Activated CD4-positive, alpha-beta T cell treated with anti-CD3 and anti-CD28 coated beads, Interleukin-2, amount 50 U/mL, for 4 hours (primary cell): ENCODE results near the gene FOSB.

Source experiments
- DNase-seq, 2 experiments: peaks; one replicate each; pipeline ENCODE4 v3.0.0-alpha.2; 2020

The FOSB gene

GRCh38 chr19:45442778-45443461, 24.9 kb upstream of the FOSB start:
- DNase-seq = no peak

- no peak for DNase-seq
Observed at GRCh38 chr19:45443462-45444317, 24.1 kb upstream of the FOSB start.

DNA sequence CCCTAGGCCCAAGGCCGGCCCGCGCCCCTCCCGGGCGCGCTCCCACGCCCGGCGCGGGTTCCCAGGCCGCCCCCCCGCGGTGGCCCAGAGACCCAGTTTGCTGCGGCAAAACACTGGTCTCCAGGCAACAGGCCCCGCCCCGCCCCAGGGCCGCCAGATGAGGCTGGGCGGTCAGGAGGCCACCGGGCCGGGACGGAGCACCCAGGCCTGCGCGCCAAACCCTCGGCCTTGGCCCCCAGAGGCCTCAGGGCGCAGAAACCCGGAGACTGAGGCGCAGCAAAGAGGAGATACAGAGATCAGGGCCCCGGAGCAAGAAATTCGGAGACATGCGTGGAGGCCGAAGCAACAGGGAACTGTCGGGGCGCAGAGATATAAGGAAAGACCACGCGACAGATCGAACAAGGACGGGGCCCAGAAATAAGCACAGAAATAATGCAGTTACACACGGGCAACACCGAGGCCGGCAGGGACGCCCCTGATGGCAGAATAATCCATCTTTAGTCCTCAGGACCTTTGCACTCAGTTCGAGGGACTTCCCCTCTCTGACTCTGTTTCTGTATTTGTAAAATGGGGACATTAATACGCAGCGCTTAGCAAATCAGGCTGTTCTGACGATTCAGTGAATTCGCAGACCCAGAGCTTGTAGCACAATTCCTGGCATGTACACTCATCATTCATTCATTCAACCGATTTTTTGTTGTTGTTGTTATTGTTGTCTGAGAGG, 23.3 kb upstream of the FOSB start:
- DNase-seq = peak; percentile 56 to 57

GRCh38 chr19:45445139-45445538, 22.7 kb upstream of the FOSB start:
- DNase-seq = no peak

- DNase-seq = no peak
Observed at GRCh38 chr19:45446295-45446694, 21.5 kb upstream of the FOSB start.

DNA sequence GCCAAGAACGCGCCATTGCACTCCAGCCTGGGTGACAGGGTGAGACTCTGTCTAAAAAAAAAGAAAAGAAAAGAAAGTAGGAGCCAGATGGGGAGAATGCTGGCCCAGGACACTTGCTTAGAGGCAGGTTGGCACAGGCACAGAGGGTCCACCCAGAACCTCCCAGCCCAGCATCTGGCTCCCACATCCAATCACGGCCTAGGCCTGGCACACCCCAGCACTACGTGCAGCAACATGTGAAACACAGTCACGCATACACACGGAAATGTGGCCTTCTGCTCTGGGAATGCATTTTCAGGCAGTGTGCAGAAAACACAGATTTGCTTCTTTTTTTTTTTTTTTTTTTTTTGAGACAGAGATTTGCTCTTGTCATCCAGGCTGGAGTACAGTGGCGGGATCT, 20.9 kb upstream of the FOSB start:
- no peak for DNase-seq

- DNase-seq = no peak
Observed at GRCh38 chr19:45448425-45448756, 19.4 kb upstream of the FOSB start.

- DNase-seq = no peak
Observed at GRCh38 chr19:45448887-45449299, 18.9 kb upstream of the FOSB start.

- no peak for DNase-seq
Observed at GRCh38 chr19:45450012-45450333, 17.8 kb upstream of the FOSB start.

- no peak for DNase-seq
Observed at GRCh38 chr19:45451131-45451849, 16.5 kb upstream of the FOSB start.

DNA sequence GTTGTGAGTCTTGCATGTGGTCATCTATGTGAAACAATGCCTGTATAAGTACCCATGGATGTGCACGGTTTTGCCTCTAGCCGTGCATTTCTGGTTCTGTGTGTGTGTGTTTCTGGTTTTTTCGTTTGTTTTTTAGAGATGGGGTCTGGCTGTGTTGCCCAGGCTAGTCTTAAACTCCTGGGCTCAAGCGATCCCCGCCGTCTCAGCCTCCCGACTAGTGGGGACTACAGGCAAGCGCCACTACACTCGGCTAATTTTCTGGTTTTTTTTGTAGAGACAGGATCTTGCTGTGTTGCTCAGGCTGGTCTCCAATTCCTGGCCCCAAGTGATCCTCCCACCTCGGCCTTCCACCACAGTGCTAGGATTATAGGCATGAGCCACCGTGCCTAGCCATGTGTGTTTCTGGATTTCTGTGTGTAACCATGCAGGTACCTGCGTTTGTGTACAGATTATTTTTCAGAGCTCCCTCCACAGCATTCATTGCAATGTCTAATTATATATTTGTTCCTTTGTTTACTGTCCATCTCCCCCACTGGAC, 15.9 kb upstream of the FOSB start:
- no peak for DNase-seq

DNA sequence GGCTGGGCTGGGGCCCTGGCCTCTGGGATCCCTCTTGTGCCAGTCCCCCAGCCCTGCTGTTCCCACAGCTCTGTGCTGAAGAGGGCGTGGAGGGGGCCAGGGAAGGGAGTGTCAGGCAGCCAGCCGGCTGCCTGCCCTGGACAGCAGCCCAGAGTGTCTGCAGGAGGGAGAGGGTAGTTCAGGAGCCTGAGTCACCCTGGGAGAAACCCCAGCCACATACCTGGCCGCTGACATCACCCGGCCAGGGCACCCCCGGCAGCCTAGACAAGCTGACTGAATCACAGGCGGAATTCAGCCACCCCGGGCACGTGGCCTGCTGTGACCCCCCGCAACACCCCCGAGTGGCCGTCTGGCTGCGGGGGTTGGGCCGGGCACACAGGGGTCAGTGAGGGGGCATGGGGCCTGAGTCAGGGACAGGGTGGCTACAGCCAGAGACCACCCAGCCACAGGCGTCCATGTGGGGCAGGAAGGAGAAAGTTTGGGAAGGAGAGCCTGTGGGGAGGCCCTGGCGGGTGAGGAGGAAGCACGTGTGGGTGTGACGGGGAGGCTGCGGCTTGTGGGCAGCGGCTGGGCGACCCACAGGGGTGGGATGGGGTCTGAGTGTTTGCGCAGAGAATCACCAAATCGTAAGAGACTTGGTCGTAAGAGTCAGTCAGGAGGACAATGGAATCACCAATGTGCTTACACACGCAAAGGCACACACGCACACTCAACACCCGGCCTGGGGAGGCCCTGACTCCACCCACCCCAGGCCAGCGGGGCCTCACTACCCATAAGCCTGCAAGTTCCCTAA, 11.9 kb upstream of the FOSB start:
- peak; percentile 38 to 54 for DNase-seq

DNA sequence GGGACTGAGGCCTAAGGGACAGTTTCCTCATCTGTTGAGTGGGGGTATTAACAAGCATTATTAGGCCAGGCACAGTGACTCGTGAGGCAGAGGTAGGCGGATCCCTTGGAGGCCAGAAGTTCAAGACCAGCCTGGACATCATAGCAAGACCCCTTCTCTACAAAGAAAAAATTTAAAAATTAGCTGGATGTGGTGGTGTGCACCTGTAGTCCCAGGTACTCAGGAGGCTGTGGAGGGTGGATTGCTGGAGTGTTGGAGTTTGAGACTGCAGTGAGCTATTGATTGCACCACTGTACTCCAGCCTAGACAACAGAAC, 11.3 kb upstream of the FOSB start:
- no peak for DNase-seq

DNA sequence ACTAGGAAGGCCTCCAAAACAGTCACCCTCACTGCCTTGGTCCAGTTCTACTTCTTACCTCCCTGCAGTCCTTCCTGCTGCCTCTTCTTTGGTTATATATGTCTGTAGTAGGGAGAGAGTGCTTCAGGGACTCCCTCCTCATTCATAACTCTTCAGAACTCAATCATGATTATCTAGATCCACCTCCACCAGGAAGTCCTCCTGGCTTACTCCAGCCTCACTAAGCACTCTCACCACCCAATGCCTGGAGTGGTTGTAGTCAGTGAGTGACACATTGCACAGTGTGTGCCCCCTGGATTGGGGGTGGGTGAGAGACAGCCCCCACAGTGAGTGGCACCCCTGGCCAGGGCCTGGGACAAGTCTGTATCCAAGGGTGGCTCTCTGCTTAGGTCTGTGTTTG, 10.0 kb upstream of the FOSB start:
- DNase-seq = no peak

DNA sequence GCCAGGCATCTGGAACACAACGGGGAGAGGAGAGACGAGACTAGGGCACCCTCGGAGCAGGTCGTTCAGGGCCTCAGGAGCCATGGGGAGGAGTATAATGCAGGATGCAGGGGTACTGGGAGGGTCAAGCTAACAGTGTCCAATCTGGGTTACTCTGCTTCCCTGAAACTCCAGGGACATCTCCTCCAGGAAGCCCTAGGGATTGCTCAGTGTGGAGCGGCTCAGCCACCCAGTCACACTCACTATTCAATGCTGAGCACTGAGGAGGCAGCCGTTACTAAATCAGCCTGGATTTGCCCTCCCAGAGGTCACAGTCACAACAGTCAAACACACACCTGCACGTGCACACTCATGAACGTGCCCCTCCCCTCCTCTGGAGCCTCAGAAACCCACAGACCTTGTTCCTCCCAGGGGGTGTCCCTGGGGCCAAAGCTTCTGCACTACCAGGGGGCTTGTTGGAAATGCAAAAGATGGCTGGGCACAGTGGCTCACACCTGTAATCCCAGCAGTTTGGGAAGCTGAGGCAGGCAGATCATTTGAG, 6.9 kb upstream of the FOSB start:
- no peak for DNase-seq

DNA sequence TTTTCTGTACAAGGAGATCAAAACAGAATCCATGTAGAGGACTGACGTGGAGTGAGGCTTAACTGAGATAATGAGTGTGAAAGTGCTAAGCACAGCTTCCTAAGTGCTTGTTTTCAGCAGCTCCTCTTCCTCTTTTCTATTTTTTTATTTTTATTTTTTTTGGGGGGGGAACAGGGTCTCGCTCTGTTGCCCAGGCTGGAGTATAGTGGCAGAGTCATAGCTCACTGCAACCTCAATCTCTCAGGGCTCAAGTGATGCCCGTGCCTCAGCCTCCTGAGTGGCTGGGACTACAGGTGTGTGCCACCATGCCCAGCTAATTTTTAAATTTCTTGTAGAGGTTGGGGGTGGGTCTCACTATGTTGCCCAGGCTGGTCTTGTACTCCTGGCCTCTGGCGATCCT, 5.6 kb upstream of the FOSB start:
- no peak for DNase-seq

- no peak for DNase-seq
Observed at GRCh38 chr19:45463241-45463640, 4.6 kb upstream of the FOSB start.

GRCh38 chr19:45464274-45464673, 3.5 kb upstream of the FOSB start:
- DNase-seq = no peak

DNA sequence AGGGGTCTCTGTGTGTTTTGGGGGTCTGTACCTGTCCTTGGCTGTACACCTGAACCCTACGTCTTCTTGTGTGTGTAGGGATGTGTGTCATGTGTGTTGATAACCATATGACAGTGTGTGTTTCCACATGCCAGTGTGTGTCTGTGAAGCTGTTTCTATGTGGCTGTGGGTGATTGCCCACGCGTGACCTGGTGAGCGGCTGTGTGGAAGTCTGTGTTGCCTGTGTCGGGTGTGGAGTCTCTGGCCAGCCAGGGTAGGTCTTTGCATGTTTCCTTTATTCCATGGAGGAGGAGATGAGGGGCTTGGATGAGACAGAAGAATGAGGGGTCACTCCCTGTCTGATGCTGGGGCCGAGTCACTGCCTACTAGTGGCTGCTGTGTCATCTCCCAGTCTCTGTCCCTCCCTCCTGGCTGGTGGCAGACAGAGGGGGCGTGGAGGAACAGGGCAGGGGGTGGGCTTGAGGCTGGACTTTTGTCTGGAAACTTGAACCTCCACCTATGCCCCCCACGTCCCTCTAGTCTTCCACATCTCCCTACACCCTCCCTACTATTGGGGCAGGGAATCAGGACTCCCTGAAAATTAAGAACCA, 2.8 kb upstream of the FOSB start:
- no peak for DNase-seq

DNA sequence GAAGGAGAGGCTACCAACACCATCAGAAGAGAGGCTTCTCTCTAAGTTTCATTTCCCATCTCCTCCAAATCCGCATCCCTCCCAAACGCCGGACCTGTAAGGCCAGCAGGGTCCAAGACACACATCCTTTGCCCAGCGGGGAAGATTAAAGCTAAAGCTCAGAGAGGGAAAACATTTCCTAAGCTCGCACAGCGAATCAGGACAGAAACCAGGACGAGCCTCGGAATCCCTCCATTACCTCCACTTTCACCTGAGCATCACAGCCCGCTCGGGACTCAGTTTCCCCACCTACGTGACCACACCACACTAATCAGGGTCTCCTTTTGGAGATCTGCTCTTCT, 711 bp upstream of the FOSB start:
- DNase-seq = no peak

GRCh38 chr19:45468159-45468651, 409 bp downstream of the FOSB start:
- peak; percentile 31 to 34 for DNase-seq

GRCh38 chr19:45468803-45469131, 971 bp downstream of the FOSB start:
- DNase-seq = no peak
